NCI-H82 treated with DMSO at 0.1 percent for 48 hours (cell line): ENCODE data around the gene TWIST2.

Experiments
- DNase-seq: peaks from one replicate; lab custom pipeline; 2025; ENCODE audit not compliant: unreplicated experiment; lab: John Stamatoyannopoulos, UW

TWIST2 gene

GRCh38 chr2:238855891-238856580, 8.2 kb downstream of the TWIST2 start:
- DNase-seq, result no peak

DNA sequence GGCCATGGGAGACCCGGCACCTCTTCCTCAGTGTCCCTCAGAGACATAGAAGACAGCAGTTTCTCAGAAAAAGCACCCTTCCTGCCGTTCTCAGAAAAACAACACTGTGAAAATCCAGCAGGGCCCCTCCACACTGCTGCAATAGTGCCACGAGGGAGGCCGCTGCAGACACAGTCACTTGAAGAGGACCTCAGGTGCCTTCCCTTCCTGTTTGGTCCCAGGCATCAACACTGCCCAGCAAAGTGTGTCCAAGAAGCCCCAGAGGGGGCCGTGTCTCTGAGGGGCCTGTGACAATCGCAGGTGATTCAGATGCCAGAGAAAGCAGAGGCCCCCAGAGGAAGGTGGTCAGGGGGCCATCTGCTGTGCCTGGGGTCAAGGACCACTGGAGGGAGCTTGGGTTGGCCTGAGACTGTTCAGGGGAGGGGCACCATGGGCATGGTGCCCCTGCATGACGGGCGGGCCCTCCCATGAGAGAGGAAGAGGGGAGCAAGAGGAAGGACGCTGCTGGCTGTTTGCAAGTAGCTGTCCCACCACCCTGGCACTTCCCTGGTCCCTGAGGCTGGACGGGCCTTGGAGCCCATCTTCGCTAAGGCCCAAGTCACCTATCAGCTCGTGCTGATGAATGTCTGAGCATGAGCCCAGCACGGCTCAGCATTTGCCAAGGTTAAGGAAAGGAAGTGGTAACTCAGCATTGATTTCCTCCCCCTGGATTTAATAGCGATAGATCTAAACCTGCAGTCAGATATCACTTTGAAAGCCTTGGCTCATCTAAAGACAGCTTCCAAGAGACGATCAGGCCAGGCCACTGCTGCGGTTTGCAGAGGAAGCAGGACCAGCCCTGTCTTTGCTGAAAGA, 9.1 kb downstream of the TWIST2 start:
- no peak for DNase-seq

DNA sequence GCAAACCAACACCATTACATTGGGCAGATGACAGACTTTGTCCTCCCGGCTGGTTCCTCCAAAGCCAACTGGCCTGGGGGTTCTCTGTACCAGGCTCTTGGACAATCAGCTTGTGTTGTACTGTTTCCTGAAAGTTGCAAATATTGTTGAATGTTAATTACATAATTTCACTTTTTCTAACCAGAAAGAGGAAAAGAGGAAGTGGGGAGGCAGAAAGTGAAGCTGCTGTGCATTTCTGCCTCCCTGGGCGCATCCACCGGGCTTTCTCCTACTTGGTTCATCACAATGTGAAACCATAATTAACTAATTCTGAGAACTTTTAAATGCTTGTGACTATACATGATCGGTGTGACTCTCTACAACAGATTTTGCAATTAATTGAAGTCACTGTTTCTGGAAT, 10.1 kb downstream of the TWIST2 start:
- DNase-seq, result no peak

GRCh38 chr2:238859636-238860347, 11.9 kb downstream of the TWIST2 start:
- DNase-seq, result no peak

DNA sequence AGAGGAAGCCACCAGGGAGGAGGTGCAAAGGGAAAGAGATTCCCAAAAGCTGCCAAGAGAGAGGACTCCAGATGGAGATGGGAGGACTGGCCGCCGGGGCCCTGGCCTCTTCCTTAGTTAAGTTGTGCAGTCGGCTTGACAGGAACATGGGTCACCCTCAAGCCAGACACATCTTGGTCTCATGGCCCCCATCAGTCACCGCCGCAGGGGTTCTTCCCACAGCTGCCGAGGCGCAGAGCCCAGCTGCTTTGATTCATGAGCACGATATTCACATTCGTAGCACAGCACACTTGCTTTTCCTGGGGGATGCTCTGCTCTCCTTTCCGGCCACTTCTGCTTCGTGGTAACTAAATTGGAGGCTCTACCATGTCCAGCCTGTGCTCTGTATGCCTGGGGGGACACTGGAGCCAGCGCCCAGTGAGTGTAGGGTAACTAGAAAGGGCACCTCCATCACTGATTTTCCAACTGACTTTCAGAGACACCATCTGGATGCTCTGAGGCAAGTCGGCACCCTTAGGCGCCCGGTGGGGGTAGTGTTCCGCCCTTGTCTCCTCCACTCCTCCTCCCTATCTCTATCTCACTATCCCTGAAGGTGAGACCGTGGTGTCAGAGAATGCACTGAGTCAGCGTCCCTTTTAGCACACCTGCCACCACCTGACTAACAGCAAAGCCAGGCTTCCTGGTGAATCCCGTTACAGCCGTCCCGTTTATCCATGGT, 13.3 kb downstream of the TWIST2 start:
- no peak for DNase-seq

DNA sequence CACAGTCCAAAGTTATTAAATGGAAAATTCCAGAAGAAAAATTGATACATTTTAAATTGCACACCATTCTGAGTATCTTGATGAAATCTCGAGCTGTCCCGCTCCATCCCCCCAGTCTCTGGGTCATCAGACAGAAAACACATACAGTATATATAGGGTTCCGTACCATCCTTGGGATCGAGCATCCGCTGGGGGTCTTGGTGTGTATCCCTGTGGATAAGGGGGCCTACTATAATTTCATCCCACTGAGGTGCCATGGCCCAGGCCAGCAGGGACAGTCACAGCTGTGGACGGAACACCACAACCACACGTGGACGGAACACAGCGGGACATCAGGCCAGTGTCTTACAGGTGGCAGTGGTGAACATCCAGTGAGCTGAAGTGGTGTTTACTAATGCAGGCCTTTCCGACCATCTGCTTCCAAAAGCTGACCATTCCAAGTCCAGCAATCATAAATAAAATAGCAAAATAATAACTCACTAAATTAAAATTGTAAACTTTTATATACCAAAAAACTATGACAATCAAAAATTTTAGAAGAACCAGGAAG, 14.0 kb downstream of the TWIST2 start:
- no peak for DNase-seq

- DNase-seq, result no peak
These were observed 14.8 kb downstream of the TWIST2 start for GRCh38 chr2:238862701-238863100.

DNA sequence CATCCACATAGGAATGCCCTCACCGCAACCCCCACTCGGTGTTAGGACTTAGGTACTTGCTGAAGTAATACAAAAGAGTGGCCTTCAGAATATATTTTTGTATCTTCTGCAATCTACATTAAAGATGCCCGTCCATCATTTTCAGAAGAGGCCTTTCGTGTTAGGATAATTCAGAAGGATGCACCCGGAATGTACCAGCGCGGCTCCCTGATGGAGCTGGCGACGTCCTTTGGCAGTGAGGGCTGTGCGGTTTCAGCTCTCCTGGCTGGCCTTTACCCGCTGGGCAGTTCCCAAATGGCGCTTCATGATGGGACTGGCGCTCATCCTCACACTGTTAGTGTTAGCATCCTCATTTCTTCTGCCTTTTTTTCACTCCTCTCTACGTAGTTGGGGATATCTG, 15.3 kb downstream of the TWIST2 start:
- DNase-seq, result no peak

GRCh38 chr2:238863749-238864206, 15.9 kb downstream of the TWIST2 start:
- DNase-seq, result no peak

GRCh38 chr2:238864207-238865014, 16.5 kb downstream of the TWIST2 start:
- DNase-seq, result no peak

- DNase-seq, result no peak
These were observed 17.3 kb downstream of the TWIST2 start for GRCh38 chr2:238865015-238865719.

GRCh38 chr2:238865744-238866355, 18.0 kb downstream of the TWIST2 start:
- no peak for DNase-seq

DNA sequence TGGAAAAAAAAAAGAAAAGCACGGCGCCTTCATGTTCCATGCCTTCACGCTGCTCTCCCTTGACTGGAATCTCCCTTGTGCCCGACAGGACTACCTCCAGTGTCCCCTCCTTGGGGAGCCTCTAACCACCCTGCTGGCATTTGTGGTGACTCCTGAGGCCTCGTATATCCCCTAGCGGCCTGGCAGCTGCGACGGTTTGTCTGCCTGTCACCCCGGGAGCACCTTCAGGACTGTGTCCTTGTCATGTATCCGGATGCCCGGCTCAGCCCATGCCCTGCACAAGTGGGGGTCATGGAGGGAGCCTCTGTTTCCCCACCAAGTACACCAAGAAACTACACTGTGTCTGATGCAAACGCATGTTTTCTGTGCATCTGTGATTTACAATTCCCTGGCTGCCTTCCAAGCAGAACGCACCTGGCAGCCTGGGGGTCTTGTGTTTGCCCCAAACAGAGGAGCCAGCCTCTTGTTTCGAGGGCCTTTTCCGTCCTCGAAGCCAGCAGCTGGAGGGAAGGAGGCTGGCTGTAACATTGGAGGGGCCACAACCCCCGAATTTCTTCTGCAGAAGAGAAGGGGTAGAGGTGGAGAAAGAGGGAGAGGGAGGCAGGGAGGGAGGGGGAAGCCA, 18.9 kb downstream of the TWIST2 start:
- DNase-seq, result no peak

- DNase-seq, result no peak
These were observed 20.2 kb downstream of the TWIST2 start for GRCh38 chr2:238868067-238868524.

- DNase-seq, result no peak
These were observed 20.9 kb downstream of the TWIST2 start for GRCh38 chr2:238868616-238869292.

DNA sequence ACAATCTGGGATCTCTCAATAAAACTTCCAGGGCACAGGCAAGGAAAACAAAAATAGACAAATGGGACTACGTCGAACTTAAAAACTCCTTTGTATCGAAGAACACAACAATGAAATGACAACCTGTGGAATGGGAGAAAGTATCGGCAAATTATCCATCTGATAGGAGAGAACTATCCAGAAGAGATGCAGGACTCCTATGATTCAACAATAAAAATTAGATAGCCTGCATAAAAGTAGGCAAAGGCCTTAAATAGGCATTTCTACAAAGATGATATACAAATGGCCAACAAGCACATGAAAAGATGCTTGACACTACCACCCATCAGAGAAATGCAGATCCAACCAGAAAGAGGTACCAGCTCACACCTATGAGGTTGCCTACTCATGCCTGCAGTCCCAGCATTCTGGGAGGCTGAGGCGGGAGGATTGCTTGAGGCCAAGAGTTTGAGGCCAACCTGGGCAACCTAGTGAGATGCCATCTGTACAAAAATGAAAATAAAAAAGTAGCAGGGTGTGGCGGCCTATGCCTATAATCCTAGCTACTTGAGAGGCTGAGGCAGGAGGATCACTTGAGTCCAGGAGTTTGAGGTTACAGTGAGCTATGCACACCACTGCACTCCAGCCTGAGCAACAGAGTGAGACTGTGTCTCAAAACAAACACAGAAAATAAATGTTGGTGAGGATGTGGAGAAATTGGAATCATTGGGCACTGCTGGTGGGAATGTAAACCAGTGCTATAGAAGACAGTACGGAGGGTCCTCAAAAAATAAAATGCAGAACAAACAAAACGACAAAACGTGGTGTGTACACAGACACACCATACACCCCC, 21.6 kb downstream of the TWIST2 start:
- no peak for DNase-seq

DNA sequence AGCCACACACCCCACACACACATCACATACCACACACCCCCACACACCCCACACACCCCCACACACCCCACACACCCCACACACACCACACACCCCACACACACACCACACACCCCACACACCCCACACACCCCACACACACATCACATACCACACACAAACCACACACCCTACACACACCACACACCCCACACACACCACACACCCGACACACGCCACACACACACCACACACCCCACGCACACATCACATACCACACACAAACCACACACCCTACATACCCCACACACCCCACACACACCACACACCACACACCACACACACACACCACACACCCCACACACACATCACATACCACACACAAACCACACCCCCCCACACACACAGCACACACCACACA, 22.4 kb downstream of the TWIST2 start:
- no peak for DNase-seq
